ENCODE data around the gene AK3.

DNA sequence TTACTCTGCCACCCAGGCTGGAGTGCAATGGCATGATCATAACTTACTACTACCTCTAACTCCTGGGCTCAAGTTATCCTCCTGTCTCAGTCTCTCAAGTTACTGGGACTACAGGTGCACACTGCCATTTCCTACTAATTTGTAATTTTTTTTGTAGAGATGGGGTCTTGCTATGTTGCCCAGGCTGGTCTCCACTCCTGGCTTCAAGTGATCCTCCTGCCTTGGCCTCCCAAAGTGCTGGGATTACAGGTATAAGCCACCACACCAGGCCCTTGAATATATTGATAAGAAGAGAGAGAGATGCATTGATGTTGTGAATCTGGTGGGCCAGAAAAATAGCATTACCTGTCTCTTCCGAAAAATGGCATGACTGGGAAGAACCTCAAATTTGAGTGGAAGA, 30.8 kb upstream of the AK3 start:
- TF ChIP-seq, protein P1, sequence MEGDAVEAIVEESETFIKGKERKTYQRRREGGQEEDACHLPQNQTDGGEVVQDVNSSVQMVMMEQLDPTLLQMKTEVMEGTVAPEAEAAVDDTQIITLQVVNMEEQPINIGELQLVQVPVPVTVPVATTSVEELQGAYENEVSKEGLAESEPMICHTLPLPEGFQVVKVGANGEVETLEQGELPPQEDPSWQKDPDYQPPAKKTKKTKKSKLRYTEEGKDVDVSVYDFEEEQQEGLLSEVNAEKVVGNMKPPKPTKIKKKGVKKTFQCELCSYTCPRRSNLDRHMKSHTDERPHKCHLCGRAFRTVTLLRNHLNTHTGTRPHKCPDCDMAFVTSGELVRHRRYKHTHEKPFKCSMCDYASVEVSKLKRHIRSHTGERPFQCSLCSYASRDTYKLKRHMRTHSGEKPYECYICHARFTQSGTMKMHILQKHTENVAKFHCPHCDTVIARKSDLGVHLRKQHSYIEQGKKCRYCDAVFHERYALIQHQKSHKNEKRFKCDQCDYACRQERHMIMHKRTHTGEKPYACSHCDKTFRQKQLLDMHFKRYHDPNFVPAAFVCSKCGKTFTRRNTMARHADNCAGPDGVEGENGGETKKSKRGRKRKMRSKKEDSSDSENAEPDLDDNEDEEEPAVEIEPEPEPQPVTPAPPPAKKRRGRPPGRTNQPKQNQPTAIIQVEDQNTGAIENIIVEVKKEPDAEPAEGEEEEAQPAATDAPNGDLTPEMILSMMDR (conservative IDR thresholded peaks at IDR 0.05 in 1 of 2, IDR thresholded peaks at IDR 0.05 in 1 of 2; ENCODE audit: low read depth in 1 of 2, low read length in 2 of 2), result no peak
- no peak for TF ChIP-seq EZH2 (IDR thresholded peaks at IDR 0.05; ENCODE audit: low read length, missing control alignments)
